ENCODE results near the gene GPS1. TPM values are rescaled to one million over a fixed set of nuclear protein-coding genes. Genes with fewer than 3 reads are reported as not detected.

GPS1 gene
- total and polyA plus RNA-seq, 10 of the 15 experiments (the other 5 are each of a cell fraction or from before 2014, with no cell fraction given): 2.2 to 146 (median 77.7) TPM

DNA sequence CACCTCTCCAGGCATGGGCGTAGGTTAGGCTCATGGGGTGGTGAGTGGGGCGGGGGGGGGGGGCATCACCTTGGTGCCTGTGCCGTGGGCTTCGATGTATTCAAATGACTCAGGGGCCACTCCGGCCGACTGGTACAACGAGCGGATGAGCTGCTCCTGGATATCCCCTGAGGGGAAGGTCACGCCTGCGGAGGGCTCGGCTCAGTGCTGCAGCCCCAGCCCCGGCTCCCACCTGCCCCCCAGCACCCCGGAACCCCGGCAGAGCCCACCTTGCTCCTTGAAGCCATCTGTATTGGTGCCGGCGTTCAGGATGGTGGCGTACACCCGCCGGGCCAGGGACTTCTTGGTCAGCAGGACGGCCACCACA is 40.9 kb downstream of the GPS1 start (continued):
- TF ChIP-seq, protein P1, sequence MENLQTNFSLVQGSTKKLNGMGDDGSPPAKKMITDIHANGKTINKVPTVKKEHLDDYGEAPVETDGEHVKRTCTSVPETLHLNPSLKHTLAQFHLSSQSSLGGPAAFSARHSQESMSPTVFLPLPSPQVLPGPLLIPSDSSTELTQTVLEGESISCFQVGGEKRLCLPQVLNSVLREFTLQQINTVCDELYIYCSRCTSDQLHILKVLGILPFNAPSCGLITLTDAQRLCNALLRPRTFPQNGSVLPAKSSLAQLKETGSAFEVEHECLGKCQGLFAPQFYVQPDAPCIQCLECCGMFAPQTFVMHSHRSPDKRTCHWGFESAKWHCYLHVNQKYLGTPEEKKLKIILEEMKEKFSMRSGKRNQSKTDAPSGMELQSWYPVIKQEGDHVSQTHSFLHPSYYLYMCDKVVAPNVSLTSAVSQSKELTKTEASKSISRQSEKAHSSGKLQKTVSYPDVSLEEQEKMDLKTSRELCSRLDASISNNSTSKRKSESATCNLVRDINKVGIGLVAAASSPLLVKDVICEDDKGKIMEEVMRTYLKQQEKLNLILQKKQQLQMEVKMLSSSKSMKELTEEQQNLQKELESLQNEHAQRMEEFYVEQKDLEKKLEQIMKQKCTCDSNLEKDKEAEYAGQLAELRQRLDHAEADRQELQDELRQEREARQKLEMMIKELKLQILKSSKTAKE (IDR thresholded peaks at IDR 0.05; ENCODE audit: low read depth, poor library complexity, severe bottlenecking): no peak
- no peak for TF ChIP-seq ATF7 (IDR thresholded peaks at IDR 0.05; ENCODE audit: low read depth)
- TF ChIP-seq, protein P2, sequence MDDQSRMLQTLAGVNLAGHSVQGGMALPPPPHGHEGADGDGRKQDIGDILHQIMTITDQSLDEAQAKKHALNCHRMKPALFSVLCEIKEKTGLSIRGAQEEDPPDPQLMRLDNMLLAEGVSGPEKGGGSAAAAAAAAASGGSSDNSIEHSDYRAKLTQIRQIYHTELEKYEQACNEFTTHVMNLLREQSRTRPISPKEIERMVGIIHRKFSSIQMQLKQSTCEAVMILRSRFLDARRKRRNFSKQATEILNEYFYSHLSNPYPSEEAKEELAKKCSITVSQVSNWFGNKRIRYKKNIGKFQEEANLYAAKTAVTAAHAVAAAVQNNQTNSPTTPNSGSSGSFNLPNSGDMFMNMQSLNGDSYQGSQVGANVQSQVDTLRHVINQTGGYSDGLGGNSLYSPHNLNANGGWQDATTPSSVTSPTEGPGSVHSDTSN (IDR thresholded peaks at IDR 0.05; ENCODE audit: insufficient replicate concordance, low read depth, low read length): no peak
- TF ChIP-seq, protein P3, sequence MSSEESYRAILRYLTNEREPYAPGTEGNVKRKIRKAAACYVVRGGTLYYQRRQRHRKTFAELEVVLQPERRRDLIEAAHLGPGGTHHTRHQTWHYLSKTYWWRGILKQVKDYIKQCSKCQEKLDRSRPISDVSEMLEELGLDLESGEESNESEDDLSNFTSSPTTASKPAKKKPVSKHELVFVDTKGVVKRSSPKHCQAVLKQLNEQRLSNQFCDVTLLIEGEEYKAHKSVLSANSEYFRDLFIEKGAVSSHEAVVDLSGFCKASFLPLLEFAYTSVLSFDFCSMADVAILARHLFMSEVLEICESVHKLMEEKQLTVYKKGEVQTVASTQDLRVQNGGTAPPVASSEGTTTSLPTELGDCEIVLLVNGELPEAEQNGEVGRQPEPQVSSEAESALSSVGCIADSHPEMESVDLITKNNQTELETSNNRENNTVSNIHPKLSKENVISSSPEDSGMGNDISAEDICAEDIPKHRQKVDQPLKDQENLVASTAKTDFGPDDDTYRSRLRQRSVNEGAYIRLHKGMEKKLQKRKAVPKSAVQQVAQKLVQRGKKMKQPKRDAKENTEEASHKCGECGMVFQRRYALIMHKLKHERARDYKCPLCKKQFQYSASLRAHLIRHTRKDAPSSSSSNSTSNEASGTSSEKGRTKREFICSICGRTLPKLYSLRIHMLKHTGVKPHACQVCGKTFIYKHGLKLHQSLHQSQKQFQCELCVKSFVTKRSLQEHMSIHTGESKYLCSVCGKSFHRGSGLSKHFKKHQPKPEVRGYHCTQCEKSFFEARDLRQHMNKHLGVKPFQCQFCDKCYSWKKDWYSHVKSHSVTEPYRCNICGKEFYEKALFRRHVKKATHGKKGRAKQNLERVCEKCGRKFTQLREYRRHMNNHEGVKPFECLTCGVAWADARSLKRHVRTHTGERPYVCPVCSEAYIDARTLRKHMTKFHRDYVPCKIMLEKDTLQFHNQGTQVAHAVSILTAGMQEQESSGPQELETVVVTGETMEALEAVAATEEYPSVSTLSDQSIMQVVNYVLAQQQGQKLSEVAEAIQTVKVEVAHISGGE (CRISPR knock-in tag; IDR thresholded peaks at IDR 0.05): no peak
- no peak for TF ChIP-seq CBFB (IDR thresholded peaks at IDR 0.05; ENCODE audit: low read depth)
- no peak for TF ChIP-seq BRCA1 (IDR thresholded peaks at IDR 0.05; ENCODE audit: low read depth, low read length)
- TF ChIP-seq NR2C2 (IDR thresholded peaks at IDR 0.05; ENCODE audit: borderline replicate concordance, control insufficient read depth, insufficient read length, low read depth): no peak
- TF ChIP-seq IRF4 (IDR thresholded peaks at IDR 0.05; ENCODE audit: low read depth, low read length): no peak
- no peak for TF ChIP-seq CBX3 (IDR thresholded peaks at IDR 0.05; ENCODE audit: borderline replicate concordance, low read depth)
- TF ChIP-seq, protein P4, sequence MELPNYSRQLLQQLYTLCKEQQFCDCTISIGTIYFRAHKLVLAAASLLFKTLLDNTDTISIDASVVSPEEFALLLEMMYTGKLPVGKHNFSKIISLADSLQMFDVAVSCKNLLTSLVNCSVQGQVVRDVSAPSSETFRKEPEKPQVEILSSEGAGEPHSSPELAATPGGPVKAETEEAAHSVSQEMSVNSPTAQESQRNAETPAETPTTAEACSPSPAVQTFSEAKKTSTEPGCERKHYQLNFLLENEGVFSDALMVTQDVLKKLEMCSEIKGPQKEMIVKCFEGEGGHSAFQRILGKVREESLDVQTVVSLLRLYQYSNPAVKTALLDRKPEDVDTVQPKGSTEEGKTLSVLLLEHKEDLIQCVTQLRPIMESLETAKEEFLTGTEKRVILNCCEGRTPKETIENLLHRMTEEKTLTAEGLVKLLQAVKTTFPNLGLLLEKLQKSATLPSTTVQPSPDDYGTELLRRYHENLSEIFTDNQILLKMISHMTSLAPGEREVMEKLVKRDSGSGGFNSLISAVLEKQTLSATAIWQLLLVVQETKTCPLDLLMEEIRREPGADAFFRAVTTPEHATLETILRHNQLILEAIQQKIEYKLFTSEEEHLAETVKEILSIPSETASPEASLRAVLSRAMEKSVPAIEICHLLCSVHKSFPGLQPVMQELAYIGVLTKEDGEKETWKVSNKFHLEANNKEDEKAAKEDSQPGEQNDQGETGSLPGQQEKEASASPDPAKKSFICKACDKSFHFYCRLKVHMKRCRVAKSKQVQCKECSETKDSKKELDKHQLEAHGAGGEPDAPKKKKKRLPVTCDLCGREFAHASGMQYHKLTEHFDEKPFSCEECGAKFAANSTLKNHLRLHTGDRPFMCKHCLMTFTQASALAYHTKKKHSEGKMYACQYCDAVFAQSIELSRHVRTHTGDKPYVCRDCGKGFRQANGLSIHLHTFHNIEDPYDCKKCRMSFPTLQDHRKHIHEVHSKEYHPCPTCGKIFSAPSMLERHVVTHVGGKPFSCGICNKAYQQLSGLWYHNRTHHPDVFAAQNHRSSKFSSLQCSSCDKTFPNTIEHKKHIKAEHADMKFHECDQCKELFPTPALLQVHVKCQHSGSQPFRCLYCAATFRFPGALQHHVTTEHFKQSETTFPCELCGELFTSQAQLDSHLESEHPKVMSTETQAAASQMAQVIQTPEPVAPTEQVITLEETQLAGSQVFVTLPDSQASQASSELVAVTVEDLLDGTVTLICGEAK (IDR thresholded peaks at IDR 0.05; ENCODE audit: borderline replicate concordance): no peak
- TF ChIP-seq ZZZ3 (IDR thresholded peaks at IDR 0.05; ENCODE audit: control insufficient read depth, insufficient read length, low read depth): no peak
- no peak for TF ChIP-seq KDM1A (IDR thresholded peaks at IDR 0.05; ENCODE audit: borderline replicate concordance)
- no peak for TF ChIP-seq POLR2AphosphoS2 (IDR thresholded peaks at IDR 0.05; ENCODE audit: low read depth, low read length)
